Activated CD8-positive, alpha-beta memory T cell treated with anti-CD3 and anti-CD28 coated beads, Interleukin-2, amount 50 U/mL, for 24 hours (primary cell): Measurements from ENCODE around the gene MUC5AC.

Experiments
- DNase-seq: peaks from one replicate; pipeline ENCODE4 v3.0.0-alpha.2; 2020; ENCODE audit errors: extremely low read depth

MUC5AC gene

GRCh38 chr11:1225386-1226225, 67.9 kb downstream of the MUC5AC start:
- DNase-seq: no peak

- DNase-seq: no peak
Observed at GRCh38 chr11:1226226-1226985, 68.7 kb downstream of the MUC5AC start.

- DNase-seq: no peak
Observed at GRCh38 chr11:1226986-1227550, 69.3 kb downstream of the MUC5AC start.

GRCh38 chr11:1227551-1228100, 69.9 kb downstream of the MUC5AC start:
- no peak for DNase-seq

GRCh38 chr11:1228101-1228821, 70.5 kb downstream of the MUC5AC start:
- no peak for DNase-seq

GRCh38 chr11:1228921-1229451, 71.2 kb downstream of the MUC5AC start:
- DNase-seq: no peak

- DNase-seq: no peak
Observed at GRCh38 chr11:1229471-1230120, 71.8 kb downstream of the MUC5AC start.

GRCh38 chr11:1230121-1230455, 72.3 kb downstream of the MUC5AC start:
- no peak for DNase-seq

GRCh38 chr11:1230456-1231395, 73.0 kb downstream of the MUC5AC start:
- no peak for DNase-seq

- no peak for DNase-seq
Observed at GRCh38 chr11:1231396-1232020, 73.8 kb downstream of the MUC5AC start.

- no peak for DNase-seq
Observed at GRCh38 chr11:1232021-1232882, 74.5 kb downstream of the MUC5AC start.

GRCh38 chr11:1232883-1233321, 75.1 kb downstream of the MUC5AC start:
- DNase-seq: no peak

GRCh38 chr11:1233351-1234053, 75.7 kb downstream of the MUC5AC start:
- no peak for DNase-seq

- no peak for DNase-seq
Observed at GRCh38 chr11:1234054-1234720, 76.4 kb downstream of the MUC5AC start.

- no peak for DNase-seq
Observed at GRCh38 chr11:1234771-1235305, 77.1 kb downstream of the MUC5AC start.

- DNase-seq: no peak
Observed at GRCh38 chr11:1235306-1235900, 77.7 kb downstream of the MUC5AC start.

- no peak for DNase-seq
Observed at GRCh38 chr11:1235901-1236315, 78.2 kb downstream of the MUC5AC start.
